H1 (cell line): Measurements from ENCODE around the gene SRRM2. TPM values are rescaled to one million over a fixed set of nuclear protein-coding genes. Genes with fewer than 3 reads are reported as not detected.

ENCODE experiments used
- CTCF ChIA-PET: fragments of 300-600 bp; sonication (Branson Sonifier 250); formaldehyde crosslinking; loops from one replicate; lab custom pipeline; 2021; ENCODE audit not compliant: partially characterized antibody; lab: Charles Lee
- POLR2A ChIA-PET: fragments of 300-600 bp; sonication (Branson Sonifier 250); formaldehyde crosslinking; loops from one replicate; lab custom pipeline; 2021; ENCODE audit warnings: inconsistent platforms; ENCODE audit not compliant: partially characterized antibody; lab: Charles Lee
- DNase-seq, 2 experiments: peaks; one replicate each; pipeline versions ENCODE4 v3.0.0 to v3.0.0-alpha.2; 2010 to 2022; ENCODE audit warnings: low spot score in 2 of 2, low read depth in 1 of 2, mixed read lengths in 1 of 2
- FAIRE-seq: peaks from 2 replicates; lab custom pipeline; 2011; peaks lifted over from hg19 to GRCh38; lab: Jason Lieb, UNC
- H2AFZ ChIP-seq: 2 replicates; pipeline ENCODE4 v1.8.1; 2012; ENCODE audit warnings: low read length, inconsistent platforms
- H2AK5ac ChIP-seq: 2 replicates; pipeline ENCODE4 v1.6.1; 2013; ENCODE audit warnings: low read depth, low read length
- H2BK120ac ChIP-seq: replicated peaks from 2 replicates; pipeline ENCODE3; 2013; ENCODE audit warnings: low read depth, low read length, inconsistent platforms
- H2BK12ac ChIP-seq: 2 replicates; pipeline ENCODE4 v1.6.1; 2013; ENCODE audit warnings: low read depth, low read length
- H2BK15ac ChIP-seq: 2 replicates; pipeline ENCODE4 v1.6.1; 2013; ENCODE audit warnings: low read length
- H2BK20ac ChIP-seq: 2 replicates; pipeline ENCODE4 v1.6.1; 2013; ENCODE audit warnings: low read length
- H2BK5ac ChIP-seq: 2 replicates; pipeline ENCODE4 v1.6.1; 2013; ENCODE audit warnings: low read depth, low read length
- H3K14ac ChIP-seq: 2 replicates; pipeline ENCODE4 v1.6.1; 2013; ENCODE audit warnings: inconsistent platforms; ENCODE audit not compliant: insufficient read length
- H3K18ac ChIP-seq: 2 replicates; pipeline ENCODE4 v1.6.1; 2013; ENCODE audit warnings: low read length; ENCODE audit errors: extremely low read depth
- H3K23ac ChIP-seq: 2 replicates; pipeline ENCODE4 v1.6.1; 2013; ENCODE audit warnings: inconsistent platforms; ENCODE audit not compliant: insufficient read length
- H3K23me2 ChIP-seq: 2 replicates; pipeline ENCODE4 v1.6.1; 2013; ENCODE audit warnings: low read depth, low read length
- H3K27ac ChIP-seq: 2 replicates; pipeline ENCODE4 v1.6.1; 2011; ENCODE audit warnings: low read depth, low read length, inconsistent platforms
- H3K27me3 ChIP-seq, 4 experiments: replicated peaks in 1 of 4; 1 replicate in 1 of 4; 2 replicates in 3 of 4; pipeline versions ENCODE4 v1.6.1 to v1.8.1; 2011 to 2013; ENCODE audit warnings: low read length in 3 of 4, mild to moderate bottlenecking in 3 of 4, inconsistent platforms in 2 of 4, mixed read lengths in 2 of 4, moderate library complexity in 1 of 4; ENCODE audit not compliant: control insufficient read depth in 3 of 4, insufficient read depth in 3 of 4; ENCODE audit errors: extremely low read depth in 1 of 4
- H3K36me3 ChIP-seq, 4 experiments: 2 replicates each; pipeline versions ENCODE4 v1.6.1 to v1.8.1; 2011 to 2013; ENCODE audit warnings: mild to moderate bottlenecking in 4 of 4, low read length in 3 of 4, moderate library complexity in 2 of 4, control low read depth in 1 of 4, inconsistent platforms in 1 of 4; ENCODE audit not compliant: insufficient read depth in 4 of 4, control insufficient read depth in 2 of 4
- H3K4ac ChIP-seq: replicated peaks from 2 replicates; pipeline ENCODE3; 2013; ENCODE audit warnings: low read length, low read depth, mixed read lengths, inconsistent platforms; ENCODE audit not compliant: insufficient read length
- H3K4me1 ChIP-seq, 4 experiments: replicated peaks in 1 of 4; 1 replicate in 1 of 4; 2 replicates in 3 of 4; pipeline versions ENCODE4 v1.6.1 to v1.8.1; 2011 to 2013; ENCODE audit warnings: low read length in 3 of 4, inconsistent platforms in 2 of 4, mixed read lengths in 1 of 4; ENCODE audit not compliant: insufficient read depth in 4 of 4, control insufficient read depth in 3 of 4
- H3K4me2 ChIP-seq, 2 experiments: 2 replicates each; pipeline versions ENCODE4 v1.6.1 to v1.8.1; 2011 to 2013; ENCODE audit warnings: low read depth in 2 of 2, low read length in 2 of 2, control low read depth in 1 of 2, inconsistent platforms in 1 of 2, mild to moderate bottlenecking in 1 of 2; ENCODE audit not compliant: insufficient read depth in 1 of 2
- H3K4me3 ChIP-seq, 4 experiments: fragments of 200-600, 300-600 bp in 1 of 4; sonication (generic), shearing (Covaris generic), sonication (Bioruptor Twin) in 1 of 4; 2 replicates each; pipeline versions ENCODE4 v1.5.1 to v1.8.1; 2011 to 2016; ENCODE audit warnings: low read length in 4 of 4, low read depth in 3 of 4, control low read depth in 2 of 4, inconsistent platforms in 2 of 4, mild to moderate bottlenecking in 2 of 4, mixed read lengths in 1 of 4, moderate library complexity in 1 of 4; ENCODE audit not compliant: insufficient read depth in 2 of 4; ENCODE audit errors: extremely low read depth in 1 of 4
- H3K56ac ChIP-seq: replicated peaks from 2 replicates; pipeline ENCODE3; 2013; ENCODE audit warnings: low read depth, mild to moderate bottlenecking, mixed read lengths, low read length, inconsistent platforms; ENCODE audit not compliant: insufficient read length
- H3K79me1 ChIP-seq: 2 replicates; pipeline ENCODE4 v1.6.1; 2013; ENCODE audit warnings: low read depth, low read length, control low read depth
- H3K79me2 ChIP-seq, 2 experiments: 2 replicates each; pipeline versions ENCODE4 v1.6.1 to v1.8.1; 2012 to 2013; ENCODE audit warnings: low read length in 2 of 2, mild to moderate bottlenecking in 2 of 2, inconsistent platforms in 1 of 2; ENCODE audit not compliant: insufficient read depth in 2 of 2, control insufficient read depth in 1 of 2
- H3K9ac ChIP-seq, 4 experiments: replicated peaks in 1 of 4; 1 replicate in 1 of 4; 2 replicates in 3 of 4; pipeline versions ENCODE4 v1.6.1 to v1.8.1; 2011 to 2013; ENCODE audit warnings: low read depth in 3 of 4, low read length in 3 of 4, control low read depth in 2 of 4, mild to moderate bottlenecking in 2 of 4, moderate library complexity in 2 of 4, inconsistent platforms in 1 of 4; ENCODE audit errors: extremely low read depth in 1 of 4
- H3K9me3 ChIP-seq, 2 experiments: 2 replicates each; pipeline versions ENCODE4 v1.6.1 to v1.8.1; 2012 to 2013; ENCODE audit warnings: mild to moderate bottlenecking in 2 of 2, moderate library complexity in 2 of 2, control low read depth in 1 of 2, inconsistent platforms in 1 of 2, low read depth in 1 of 2, low read length in 1 of 2, mixed read lengths in 1 of 2; ENCODE audit not compliant: insufficient read depth in 2 of 2
- H4K20me1 ChIP-seq, 2 experiments: replicated peaks in 1 of 2; 2 replicates each; pipeline versions ENCODE3 to v1.8.1; 2011 to 2013; ENCODE audit warnings: inconsistent platforms in 2 of 2, low read length in 2 of 2, mild to moderate bottlenecking in 1 of 2; ENCODE audit not compliant: insufficient read depth in 2 of 2, control insufficient read depth in 1 of 2
- H4K5ac ChIP-seq: 2 replicates; pipeline ENCODE4 v1.6.1; 2013; ENCODE audit warnings: low read length, low read depth, mixed read lengths, inconsistent platforms; ENCODE audit not compliant: insufficient read length
- H4K8ac ChIP-seq: 2 replicates; pipeline ENCODE4 v1.8.0; 2013; ENCODE audit warnings: mild to moderate bottlenecking, moderate library complexity, low read length, inconsistent platforms; ENCODE audit not compliant: insufficient read depth; ENCODE audit errors: extremely low read depth
- H4K91ac ChIP-seq: replicated peaks from 2 replicates; pipeline ENCODE3; 2013; ENCODE audit warnings: low read length, mixed read lengths, inconsistent platforms; ENCODE audit not compliant: insufficient read length
- ATF3 ChIP-seq: IDR thresholded peaks from 2 replicates; pipeline ENCODE4 v1.6.1; 2011; ENCODE audit warnings: low read depth, mild to moderate bottlenecking, low read length; ENCODE audit not compliant: insufficient read depth
- BACH1 ChIP-seq: IDR thresholded peaks from 2 replicates; pipeline ENCODE4 v1.6.1; 2012; ENCODE audit warnings: low read length, improper control_type of control experiment
- CREB1 ChIP-seq: IDR thresholded peaks from 2 replicates; pipeline ENCODE4 v1.6.1; 2012; ENCODE audit warnings: inconsistent platforms
- POLR2A ChIP-seq, 2 experiments: IDR thresholded peaks; 1 replicate in 1 of 2; 2 replicates in 1 of 2; pipeline ENCODE4 v1.6.1; 2011; ENCODE audit warnings: low read depth in 2 of 2, low read length in 2 of 2, mild to moderate bottlenecking in 2 of 2; ENCODE audit errors: control extremely low read depth in 1 of 2
- SIN3A ChIP-seq, 2 experiments: IDR thresholded peaks in 1 of 2; conservative IDR thresholded peaks in 1 of 2; 2 replicates each; pipeline ENCODE4 v1.6.1; 2011 to 2012; ENCODE audit warnings: low read length in 2 of 2, improper control_type of control experiment in 1 of 2, low read depth in 1 of 2, mild to moderate bottlenecking in 1 of 2
- SIX5 ChIP-seq: IDR thresholded peaks from 2 replicates; pipeline ENCODE4 v1.6.1; 2011; ENCODE audit warnings: mild to moderate bottlenecking, low read depth, low read length
- SP4 ChIP-seq: IDR thresholded peaks from 2 replicates; pipeline ENCODE4 v1.6.1; 2012; ENCODE audit warnings: low read length, inconsistent platforms
- TAF1 ChIP-seq: IDR thresholded peaks from 2 replicates; pipeline ENCODE4 v1.6.1; 2011; ENCODE audit warnings: mild to moderate bottlenecking, low read depth, low read length
- WGBS, 2 experiments: shearing (Covaris generic) in 1 of 2; methylation state at CpG; one replicate each; pipeline versions ENCODE4 v1.1.6 to v1.1.7; 2013 to 2015; ENCODE audit warnings: low lambda C conversion rate in 2 of 2, mixed read lengths in 2 of 2, inconsistent platforms in 1 of 2, low coverage in 1 of 2, missing lambda C conversion rate in 1 of 2; ENCODE audit not compliant: insufficient replicate concordance in 2 of 2, insufficient coverage in 1 of 2, insufficient read length in 1 of 2; ENCODE audit errors: extremely low coverage in 1 of 2, missing lambda C conversion rate in 1 of 2; 5-methylcytosine and 5-hydroxymethylcytosine counted together
- polyA plus RNA-seq, 7 experiments: library from polyadenylated mRNA; depleted of rRNA in 3 of 7; stranded (reverse) in 5 of 7; unstranded in 2 of 7; fragments of >200 nt in 5 of 7; fragments of 200-250 nt in 2 of 7; gene quantifications; 1 replicate in 5 of 7; 2 replicates in 1 of 7; 4 replicates in 1 of 7; pipeline versions ENCODE4 v1.2.1 to v1.2.3, GENCODE V29; 2011 to 2013; ENCODE audit warnings: missing spikeins in 2 of 7, mixed read lengths in 2 of 7
- total RNA-seq: library from RNA; stranded (reverse); fragmentation: NEBNext Ultra II Directional; extraction: Animal tissue kit (Norgen Biotek cat#: 25700); gene quantifications from 2 replicates; pipeline ENCODE4 v1.2.1, GENCODE V29; 2021

The SRRM2 gene
- total and polyA plus RNA-seq, 2 of the 8 experiments (the other 6 are each of a cell fraction or from before 2014, with no cell fraction given): 300 to 579 TPM

GRCh38 chr16:2715064-2715463 is 37.4 kb upstream of the SRRM2 start:
- Histone ChIP-seq H2BK20ac (no peak overlapping the region), H3K4me1 (peaks cover 0 to 12% (median 4%) of the 10 kb centered on the region in 4 experiments; a peak in 4 of 7 replicates), H4K91ac (no peak overlapping the region), H4K8ac (no peak overlapping the region), H3K4me3 (peak overlapping the region in 1 of 4 experiments; percentile 40; a peak in 1 of 8 replicates), H3K4me2 (peak overlapping the region in 1 of 2 experiments; percentile 60; a peak in 2 of 4 replicates), H3K18ac (no peak overlapping the region), H3K79me1 (no peaks in the 10 kb centered on the region), H2BK12ac (no peak overlapping the region), H3K27ac (no peak overlapping the region)
- TF ChIP-seq CREB1 (no peak), SIN3A (conservative IDR thresholded peaks at IDR 0.05 in 1 of 2, IDR thresholded peaks at IDR 0.05 in 1 of 2; ENCODE audit: low read depth in 1 of 2, low read length in 2 of 2) (no peak), POLR2A (IDR thresholded peaks at IDR 0.05; ENCODE audit: control extremely low read depth in 1 of 2, low read depth in 2 of 2, low read length in 2 of 2) (no peak), ATF3 (no peak), SIX5 (no peak), TAF1 (no peak), SP4 (no peak), BACH1 (no peak)
- TF ChIP-seq, all 59 proteins: peak for 0
- Histone ChIP-seq H3K36me3 (no peaks in the 10 kb centered on the region), H2AK5ac (no peak overlapping the region), H3K14ac (no peak overlapping the region), H3K27me3 (no peaks in the 10 kb centered on the region; a peak in 1 of 7 replicates), H3K23ac (no peak overlapping the region), H2BK5ac (no peak overlapping the region), H4K5ac (no peak overlapping the region), H2AFZ (no peak overlapping the region), H3K56ac (no peak overlapping the region), H3K9ac (no peak overlapping the region), H4K20me1 (peaks cover 5 to 7% of the 10 kb centered on the region in 2 experiments), H2BK15ac (no peak overlapping the region), H3K23me2 (peaks cover 2% of the 10 kb centered on the region; the same call in 1 of the 2 replicates), H3K79me2 (no peaks in the 10 kb centered on the region), H2BK120ac (no peak overlapping the region), H3K4ac (no peak overlapping the region), H3K9me3 (no peaks in the 10 kb centered on the region)
- DNase-seq (no peak), FAIRE-seq (no peak)
- ChIA-PET POLR2A (interaction anchor here (0.8 to 1.4 kb wide), 4 partner anchors 10 to 79 kb away, joined by 3 to 5 read pairs (median 4); no protein-coding TSS in a partner anchor), CTCF (interaction anchor here (1.2 kb wide), 1 partner anchor 23 kb away, joined by 3 read pairs; no protein-coding TSS in a partner anchor)
- WGBS, 2 experiments: 73 to 100% methylated on average over 1 to 9 of the region's 9 CpGs
